Kasumi-1 (cell line): ENCODE results near the gene PAXX.
"Not testable (repeated sequence)": the region's sequence is repeated elsewhere in the genome, so short reads cannot be mapped to it uniquely, and the experiment has no call there.

Source experiments
- DNase-seq, 2 experiments: peaks; one replicate each; lab custom pipeline; 2025; lab: John Stamatoyannopoulos, UW

Gene PAXX

DNA sequence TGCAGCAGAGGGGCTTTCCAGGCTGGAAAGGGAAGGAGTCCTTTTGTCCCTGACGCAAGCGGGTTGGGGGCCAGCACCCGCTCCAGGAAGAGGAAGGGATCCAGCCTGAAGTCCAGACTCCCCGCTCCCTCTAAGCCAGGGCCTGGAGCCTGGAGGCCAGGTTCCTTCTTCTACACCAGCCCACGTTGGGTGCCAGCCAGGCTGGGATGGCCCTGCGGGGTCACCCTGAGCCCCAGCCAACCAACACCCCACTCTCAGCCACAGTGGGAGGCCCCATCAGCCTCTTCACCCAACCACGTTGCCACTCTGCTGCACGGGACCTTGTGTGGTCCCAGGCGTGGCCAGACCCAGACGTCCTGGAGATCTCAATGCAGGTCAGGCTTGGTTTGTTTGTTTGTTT lies 40.6 kb downstream of the PAXX start:
- DNase-seq, result no peak

DNA sequence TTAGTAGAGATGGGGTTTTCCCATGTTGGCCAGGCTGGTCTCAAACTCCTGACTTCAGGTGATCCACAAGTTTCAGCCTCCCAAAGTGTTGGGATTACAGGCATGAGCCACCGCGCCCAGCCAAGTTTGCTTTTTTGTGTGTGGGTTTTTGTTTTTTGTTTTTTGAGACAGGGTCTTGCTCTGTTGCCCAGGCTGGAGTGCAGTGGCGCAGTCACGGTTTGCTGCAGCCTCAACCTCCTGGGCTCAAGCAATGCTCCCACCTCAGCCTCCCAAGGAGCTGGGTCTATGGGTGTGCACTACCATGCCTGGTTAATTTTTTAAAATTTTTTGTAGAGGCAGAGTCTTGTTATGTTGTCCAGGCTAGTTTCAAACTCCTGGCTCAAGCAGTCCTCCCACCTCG lies 41.3 kb downstream of the PAXX start:
- not testable (repeated sequence) for DNase-seq

DNA sequence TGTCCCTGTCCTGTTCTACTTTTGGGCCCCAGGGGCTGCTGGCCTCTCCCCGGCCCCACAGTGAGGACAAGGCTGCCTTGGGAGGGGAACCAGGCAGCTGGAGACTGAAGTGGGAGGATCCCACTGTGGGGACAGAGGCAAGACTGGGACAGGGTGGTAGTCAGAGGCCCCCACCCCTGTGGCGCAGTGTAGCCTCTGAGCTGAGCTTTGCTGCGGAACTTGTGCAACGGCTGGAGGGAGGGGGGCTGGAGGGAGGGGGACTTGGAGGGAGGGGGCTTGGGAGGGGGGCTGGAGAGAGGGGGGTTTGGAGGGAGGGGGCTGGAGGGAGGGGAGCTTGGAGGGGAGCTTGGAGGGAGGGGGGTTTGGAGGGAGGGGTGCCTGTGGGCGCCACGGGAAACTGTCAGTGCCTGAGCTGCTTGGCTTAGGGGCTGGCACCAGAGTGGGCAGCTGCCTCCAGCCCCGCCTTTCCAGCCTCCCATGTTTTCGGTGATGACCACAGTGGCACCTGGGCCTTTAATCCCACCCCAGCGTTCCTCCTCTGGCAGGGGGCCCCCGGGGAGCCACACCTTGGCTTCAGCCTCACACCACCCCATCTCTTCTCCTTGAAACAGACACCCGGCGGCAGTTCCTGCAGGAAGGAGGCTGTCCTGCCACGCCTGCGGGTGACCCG lies 42.0 kb downstream of the PAXX start:
- DNase-seq, result peak; percentile 45 to 61

DNA sequence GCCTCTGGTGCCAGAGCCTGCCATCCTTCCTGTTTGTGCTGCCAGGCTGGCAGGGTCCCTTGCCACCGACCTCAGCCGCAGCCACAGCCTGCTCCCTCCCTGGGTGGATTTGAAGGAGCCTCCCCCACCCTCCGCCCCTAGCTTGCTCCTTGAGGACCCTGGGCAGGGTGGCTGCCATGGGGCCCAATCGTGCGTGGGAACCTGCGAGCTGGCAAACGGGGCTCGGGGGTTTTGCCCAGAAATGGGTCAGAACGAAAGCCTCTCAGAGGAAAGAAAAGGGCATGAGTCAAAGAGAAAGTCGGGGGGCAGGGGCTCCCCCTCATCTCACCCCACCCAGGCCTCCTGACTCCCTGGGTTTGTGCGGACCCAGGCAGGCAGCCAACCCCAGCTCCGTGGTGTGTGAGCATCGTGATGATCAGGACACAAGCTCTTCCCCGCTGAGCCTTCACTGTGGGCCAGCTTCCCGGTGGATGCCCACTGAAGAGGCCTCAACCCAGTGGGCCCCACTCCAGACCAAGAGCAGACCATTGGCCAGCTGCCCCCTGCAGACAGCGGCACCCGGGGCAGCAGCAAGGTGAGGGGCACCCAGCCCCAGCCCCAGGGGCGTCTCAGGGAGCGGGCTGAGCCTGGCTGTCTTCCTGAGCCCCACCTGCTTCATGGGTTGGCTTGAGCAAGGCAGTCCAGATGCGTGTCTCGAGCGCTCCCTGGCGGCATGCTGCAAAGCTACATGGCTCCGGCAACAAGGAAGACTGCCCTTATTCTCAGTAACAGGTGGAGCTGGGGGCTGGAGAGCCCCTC lies 42.7 kb downstream of the PAXX start:
- peak; percentile 89 to 92 for DNase-seq

DNA sequence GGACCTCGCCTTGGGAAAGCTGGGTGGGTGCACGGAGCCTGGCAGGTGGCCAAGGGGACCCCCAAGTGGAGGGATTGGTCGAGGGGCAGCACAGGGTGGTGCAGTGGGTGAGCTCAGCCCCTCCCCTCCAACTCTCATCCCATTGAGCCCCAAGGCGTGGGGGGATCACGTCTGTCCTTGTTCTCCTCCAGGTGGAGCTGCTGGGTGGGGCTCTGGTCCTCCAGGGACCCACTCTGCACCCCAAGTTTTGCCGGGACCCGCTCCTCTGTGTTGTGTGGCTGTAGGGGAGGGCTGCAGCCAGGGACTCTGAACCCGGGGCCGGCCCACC lies 43.2 kb downstream of the PAXX start:
- DNase-seq, result no peak

DNA sequence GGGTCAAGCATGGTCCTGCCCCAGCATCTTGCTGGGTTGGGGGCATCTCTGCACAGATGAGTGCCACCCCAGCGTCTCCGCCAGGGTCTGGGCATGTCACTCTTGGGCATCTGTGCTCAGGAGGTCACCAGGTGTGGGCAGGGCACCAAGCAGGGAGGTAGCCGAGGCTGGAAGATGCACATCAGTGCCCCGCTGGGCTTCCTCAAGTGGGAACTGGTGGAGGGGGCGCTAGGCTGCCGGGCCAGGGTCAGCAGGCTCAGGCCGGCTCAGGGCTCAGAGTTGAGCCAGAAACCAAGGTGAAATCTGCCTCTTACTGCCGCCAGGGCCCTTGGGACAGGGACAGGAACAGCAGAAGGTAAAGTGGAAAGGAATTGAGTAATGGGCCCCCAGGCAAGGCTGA lies 43.7 kb downstream of the PAXX start:
- DNase-seq, result no peak

DNA sequence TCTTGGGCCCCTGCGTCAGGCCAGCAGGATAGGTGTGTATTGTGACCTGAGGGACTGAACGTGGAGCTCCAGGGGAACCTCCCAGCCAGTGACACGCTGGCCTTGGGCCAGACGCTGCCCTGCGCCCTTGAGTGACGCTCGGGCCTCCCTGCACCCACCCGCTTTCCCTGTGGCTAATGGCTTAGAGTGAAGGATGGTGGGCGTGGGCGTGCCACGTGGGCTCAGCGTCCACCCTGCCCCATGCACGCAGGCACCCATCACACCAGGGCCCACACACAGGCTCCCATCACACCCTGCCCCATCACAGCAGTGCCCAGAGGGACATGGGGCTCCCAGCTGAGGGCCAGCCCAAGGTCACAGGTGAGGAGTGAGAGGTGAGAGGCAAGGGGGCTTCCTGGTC lies 44.8 kb downstream of the PAXX start:
- no peak for DNase-seq

DNA sequence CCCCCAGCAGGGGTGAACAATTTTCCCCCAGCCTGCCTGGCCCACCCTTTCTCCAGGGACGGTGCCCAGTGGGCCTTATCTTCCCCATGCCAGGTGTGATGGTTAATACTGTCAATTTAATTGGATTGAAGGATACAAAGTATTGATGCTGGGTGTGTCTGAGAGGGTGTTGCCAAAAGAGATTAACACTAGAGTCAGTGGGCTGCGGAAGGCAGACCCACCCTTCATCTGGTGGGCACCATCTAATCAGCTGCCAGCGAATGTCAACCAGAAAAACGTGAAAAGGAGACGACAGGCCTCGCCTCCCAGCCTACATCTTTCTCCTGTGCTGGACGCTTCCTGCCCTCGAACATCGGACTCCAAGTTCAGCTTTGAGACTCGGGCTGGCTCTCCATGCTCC lies 45.3 kb downstream of the PAXX start:
- no peak for DNase-seq

DNA sequence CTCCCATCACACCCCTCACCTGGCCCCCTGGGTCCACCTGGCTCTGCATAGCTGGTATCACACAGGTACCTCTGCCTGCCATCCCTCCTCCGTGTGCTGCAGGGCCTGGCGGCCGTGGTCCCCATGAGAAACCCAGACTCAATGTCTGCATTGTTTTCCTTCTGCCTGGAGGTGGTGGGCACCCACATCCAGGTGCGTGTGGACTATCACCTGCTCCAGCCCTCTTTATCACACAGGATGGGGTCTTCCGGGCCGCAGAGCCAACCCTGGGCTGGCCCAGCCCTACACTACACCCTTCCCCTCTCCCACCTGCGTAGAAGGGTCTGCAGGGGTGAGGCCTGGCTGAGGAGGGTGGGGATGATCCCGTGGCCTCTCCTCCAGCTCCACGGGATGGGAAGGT lies 46.7 kb downstream of the PAXX start:
- DNase-seq, result no peak

DNA sequence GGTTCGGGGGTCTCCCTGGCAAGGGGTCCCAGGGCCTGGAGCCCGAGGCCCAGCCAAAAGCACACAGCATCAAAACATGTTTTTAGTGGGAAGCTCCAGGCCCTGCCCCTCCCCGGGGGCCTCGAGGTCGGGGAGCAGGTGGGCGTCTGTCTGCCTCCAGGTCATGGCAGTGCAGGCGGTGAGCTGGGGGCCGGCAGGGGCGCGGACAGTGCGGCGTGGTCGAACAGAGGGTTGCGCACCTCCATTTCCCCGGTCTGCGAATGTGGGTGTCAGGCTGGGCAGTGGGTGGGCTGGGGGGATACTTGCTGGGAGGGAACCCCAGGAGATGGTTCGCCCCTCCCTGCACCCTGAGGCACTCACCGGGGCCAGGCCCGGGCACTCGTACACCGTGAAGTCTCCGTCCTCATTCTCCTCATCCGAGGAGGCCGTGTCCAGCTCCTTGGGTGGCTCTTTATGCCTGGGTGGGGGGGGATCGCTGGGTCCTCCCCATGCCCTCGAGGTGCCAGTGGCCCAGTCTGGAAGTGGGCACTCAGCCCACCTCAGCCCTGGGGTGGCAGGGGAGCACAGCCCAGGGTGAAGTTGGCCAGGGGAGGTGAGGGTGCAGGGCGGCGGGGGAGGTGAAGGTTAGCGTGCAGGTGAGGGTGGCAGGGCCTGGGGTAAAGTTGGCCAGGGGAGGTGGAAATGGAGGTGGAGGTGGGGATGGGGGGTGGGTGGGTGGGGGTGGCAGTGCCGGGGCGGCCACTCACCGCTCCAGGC lies 47.6 kb downstream of the PAXX start:
- no peak for DNase-seq

DNA sequence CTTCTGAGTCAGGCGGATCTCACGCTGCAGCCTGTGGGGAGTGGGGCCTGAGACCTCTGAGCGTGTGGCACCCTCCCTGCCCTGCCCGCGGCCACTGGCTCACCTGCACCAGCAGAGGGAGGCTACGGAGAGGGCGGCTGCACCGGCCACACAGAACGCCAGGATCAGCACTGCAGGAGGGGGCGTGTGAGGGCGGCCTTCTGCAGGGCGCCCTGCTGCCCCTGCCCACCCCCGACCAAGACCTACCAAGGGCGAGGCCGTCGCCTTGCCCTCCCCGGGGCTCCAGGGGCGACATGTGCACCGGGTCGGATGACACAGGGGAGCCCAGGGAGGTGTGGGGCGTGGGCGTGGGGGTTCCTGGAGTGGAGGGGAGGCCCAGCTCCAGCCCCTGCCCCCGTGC lies 48.3 kb downstream of the PAXX start:
- DNase-seq, result no peak

DNA sequence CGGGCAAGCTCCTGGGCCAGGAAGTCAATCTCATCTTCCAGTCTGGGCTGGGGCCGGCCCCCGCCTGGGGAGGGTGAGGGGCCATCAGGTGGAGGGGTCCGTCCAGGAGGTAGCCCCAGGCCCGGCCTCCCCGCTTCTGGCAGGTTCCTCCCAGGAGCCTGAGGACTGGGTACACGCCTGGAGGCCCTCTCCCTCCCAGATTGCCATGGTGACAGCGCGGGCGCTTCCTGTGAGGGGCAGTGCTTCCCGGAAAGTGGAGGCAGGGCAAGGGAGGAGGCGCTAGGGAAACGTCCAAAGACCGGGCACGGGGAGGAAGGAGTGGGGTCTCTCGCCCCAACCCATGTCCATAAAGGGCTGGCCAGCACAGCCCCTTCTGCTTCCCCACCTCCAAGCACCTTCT lies 48.9 kb downstream of the PAXX start:
- no peak for DNase-seq

DNA sequence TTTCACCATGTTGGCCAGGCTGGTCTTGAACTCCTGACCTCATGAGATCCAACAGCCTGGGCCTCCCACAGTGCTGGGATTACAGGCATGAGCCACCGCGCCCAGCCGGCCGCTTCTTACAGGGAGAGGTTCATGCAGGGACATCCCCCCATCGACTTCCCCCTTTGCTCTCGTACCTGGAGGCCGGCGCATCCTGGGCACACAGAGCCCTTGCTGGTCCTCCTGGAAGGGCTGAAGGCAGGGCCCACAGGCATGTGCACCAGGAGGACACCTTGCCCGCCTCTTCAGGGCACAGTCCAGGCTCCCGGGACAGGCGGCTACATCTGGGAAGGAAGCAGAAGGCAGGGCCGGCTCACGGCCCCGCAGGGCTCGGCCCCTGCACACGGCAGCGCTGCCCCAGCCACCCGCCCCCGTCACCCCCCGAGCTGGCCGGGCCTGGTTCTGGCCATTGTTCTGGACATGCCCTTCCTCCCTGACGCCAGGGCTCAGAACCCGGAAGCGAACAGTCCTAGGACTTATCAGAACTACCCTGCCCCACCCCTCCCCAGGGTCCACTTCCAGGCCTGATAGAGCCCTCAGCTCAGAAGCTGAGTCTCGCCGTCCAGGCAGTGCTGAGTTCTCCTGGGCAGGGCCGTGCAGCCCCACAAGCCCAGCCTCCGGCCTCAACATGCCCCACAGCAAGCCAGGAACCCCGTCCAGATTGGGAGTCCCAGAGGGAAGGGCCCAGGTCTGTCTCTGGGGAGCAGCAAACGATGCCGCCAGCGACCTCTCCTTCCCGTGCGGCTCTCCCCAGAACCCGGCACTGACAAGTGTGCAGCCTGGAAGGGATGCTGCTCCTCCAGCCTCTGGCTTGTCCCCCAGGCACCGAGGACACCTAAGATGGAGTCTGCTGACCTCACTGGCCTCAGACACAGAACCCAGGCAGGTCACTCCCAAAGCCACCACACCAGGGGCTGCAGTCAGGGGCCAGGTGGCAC lies 50.8 kb downstream of the PAXX start:
- no peak for DNase-seq
